Epithelial cell of prostate (primary cell): ENCODE data around the gene FAM222A.

Experiments used
- DNase-seq: peaks from one replicate; pipeline ENCODE4 v3.0.0-alpha.2; 2011; ENCODE audit warnings: low read depth, low spot score
- H3K27ac ChIP-seq: fragments of 450-650 bp; 2 replicates; pipeline ENCODE4 v1.5.1; 2017; ENCODE audit warnings: mild to moderate bottlenecking

FAM222A gene

GRCh38 chr12:109722721-109723094 lies 9.1 kb downstream of the FAM222A start:
- no peak for DNase-seq
- H3K27ac ChIP-seq = no peak overlapping the region

DNA sequence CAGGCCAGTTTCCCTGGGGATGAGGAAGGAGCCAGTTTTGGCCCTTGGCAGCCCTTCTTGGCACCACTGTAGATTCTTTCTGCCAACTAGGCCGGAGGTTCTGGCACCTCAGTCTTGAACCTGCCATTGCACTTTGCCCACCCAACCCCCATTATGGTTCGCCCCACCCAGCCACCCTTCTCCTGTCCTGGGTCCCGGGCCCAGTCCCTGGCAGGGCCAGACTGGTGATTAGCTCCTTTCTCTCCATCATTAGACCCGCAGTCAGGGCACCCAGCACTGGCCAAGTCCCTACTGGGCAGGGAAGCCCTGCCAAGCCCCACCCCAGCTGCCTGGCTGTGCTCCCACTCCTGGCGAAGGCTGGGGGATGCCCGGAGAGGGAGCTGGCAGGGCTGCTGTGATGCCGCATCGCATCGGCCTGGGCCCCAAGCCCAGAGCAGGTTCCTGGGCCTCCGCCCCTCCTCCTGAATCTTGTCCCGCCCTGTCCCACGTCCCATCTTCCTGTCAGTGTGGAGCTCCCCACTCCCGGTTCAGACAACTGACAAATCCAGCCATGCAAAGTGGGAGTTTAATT lies 9.8 kb downstream of the FAM222A start:
- no peak overlapping the region for H3K27ac ChIP-seq
- no peak for DNase-seq

- no peak for DNase-seq
- H3K27ac ChIP-seq = no peak overlapping the region
Measured at GRCh38 chr12:109724321-109724892, 10.8 kb downstream of the FAM222A start.

GRCh38 chr12:109725321-109726105 lies 11.9 kb downstream of the FAM222A start:
- DNase-seq = no peak
- no peak overlapping the region for H3K27ac ChIP-seq

DNA sequence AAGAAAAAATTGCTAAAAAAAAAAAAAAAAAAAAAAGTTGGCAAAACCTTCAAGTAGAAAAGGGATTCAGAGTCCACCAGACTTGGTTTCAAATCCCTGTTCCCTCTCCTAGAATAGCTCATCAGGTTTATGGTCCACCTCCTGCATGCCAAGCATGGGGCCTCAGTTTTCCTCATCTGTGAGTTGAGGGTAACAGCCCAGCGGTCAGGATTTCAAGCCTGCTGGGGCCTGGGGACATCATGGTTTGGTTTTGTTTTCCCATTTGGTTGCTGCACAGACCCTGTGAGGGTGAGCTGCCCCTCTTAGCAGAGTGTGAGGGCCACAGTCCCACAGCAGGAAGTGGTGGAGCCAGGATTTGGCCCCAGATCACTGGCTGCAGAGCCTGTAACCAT lies 12.5 kb downstream of the FAM222A start:
- DNase-seq = no peak

GRCh38 chr12:109726511-109727038 lies 12.9 kb downstream of the FAM222A start:
- DNase-seq = no peak
- H3K27ac ChIP-seq = no peak overlapping the region

More for the DNA sequence above, 12.5 kb downstream of the FAM222A start:
- H3K27ac ChIP-seq = no peak overlapping the region

DNA sequence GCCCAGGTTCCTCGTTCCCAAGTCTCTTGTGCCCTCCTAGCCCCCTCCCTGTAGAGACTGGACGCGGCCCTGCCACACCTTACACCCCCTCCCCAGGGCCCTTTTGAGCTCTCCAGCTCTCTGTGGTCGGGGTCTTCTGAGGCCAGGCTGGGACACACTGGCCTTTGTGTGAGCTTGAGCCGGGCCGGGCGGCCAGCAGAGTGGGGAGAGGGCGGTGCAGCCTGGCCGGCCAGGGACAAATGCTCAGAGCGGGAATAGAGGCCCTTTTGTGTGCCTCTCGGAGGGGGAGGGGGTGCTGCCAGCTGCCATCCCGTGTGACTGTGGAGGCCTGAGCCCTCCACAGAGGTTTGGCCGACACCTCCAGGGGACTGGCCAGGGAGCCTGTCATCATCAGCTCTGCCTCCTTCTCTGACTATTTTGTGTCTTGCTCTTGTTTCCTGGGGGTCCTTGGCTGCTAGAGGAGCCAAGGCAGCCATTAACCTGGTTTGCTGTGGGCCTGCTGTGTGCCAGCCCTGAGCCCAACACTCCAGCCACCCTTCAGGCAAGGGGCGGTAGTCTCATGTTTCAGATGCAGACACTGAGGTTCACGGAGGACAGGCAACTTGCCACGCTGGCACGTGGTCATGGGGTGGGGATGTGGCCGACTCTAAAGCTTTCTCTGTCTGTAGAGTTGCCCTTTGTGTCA lies 13.6 kb downstream of the FAM222A start:
- H3K27ac ChIP-seq = no peak overlapping the region
- DNase-seq = no peak

DNA sequence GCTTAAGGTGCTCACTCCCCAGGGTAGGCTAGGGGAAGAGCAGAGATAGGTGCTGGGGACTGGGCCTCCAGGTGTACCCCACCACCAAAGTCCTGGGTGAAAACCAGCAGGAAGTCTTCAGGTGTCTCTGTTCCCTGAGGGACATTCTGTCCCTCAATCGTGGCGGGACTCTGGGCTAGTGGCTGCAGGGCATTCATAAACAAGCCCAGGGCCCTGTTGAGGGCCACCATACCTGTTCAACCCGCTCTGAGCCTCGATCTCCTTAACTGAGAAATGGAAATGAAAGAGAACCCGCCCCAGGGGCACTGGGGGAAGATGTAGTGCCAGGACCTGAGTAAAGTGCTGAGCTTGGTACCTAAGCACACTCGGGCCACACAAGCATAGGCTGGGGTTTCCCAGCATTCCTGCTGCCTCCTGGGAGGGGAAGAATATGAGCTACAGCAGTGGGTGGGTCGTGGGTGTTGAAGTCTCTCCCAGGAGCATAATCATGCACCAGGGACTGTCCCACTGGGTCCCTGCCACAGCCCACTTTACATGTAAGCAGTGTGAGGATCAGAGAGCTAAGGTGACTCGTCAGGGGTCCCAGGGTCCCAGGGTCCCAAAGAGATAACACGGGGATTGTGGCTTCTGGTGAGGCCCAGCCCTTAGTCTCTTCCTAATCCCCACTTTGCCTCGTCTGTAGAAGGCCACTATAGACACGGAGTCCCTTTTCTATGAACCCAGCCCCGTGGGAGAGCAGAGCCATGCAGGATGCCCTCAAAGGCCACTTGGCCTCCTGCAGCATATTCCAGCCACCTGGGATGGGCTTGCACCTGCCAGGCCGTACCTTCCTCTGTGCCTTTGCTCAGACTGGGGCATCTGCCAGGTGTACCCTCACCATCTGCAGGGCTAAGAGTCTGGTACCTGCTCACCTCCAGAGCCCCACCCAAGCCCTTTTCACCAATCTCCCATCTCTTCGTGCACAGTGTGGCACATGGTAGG lies 14.4 kb downstream of the FAM222A start:
- no peak for DNase-seq
- no peak overlapping the region for H3K27ac ChIP-seq

DNA sequence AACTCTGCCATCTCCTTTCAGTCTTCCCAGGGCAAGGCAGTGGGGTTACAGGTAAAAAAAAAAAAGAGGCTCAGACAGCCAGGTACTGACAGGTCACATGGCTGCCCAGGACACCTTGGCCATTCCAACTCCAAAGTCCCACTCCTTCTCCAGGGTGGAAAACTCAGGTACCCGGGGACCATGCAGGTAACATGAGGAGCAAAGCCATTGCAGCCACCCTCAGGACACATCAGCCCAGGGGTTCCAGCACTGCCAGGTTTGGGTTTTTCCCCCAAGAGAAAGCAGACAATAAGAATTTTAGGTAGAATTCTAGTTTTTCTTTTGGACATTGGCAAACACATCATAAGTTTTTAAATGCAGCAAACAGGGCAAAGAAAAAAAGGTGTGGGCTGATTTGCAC lies 15.3 kb downstream of the FAM222A start:
- DNase-seq = no peak
- H3K27ac ChIP-seq = no peak overlapping the region

- DNase-seq = no peak
Measured at GRCh38 chr12:109729371-109729781, 15.8 kb downstream of the FAM222A start.

DNA sequence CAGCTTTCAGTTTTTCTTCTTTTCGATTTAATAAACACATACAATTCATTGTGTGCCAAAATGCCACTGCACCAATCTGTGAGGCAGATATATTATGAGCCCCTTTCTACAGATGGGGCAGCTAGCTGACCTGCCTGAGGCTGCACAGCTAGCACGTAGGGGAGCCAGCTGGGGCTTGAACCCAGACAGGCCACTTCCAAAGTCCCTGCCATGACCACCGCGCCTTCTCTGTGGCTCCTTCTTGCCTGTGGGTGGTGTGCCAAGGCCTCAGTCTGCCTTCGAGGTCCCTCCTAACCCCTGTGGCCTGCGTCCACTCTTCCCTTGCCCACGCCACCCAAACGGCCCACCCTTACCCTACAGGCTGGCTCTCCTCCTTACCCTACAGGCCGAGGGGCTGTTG lies 16.2 kb downstream of the FAM222A start:
- DNase-seq = no peak
- H3K27ac ChIP-seq = no peak overlapping the region

More at GRCh38 chr12:109729371-109729781, 15.8 kb downstream of the FAM222A start:
- no peak overlapping the region for H3K27ac ChIP-seq

GRCh38 chr12:109730306-109731145 lies 16.9 kb downstream of the FAM222A start:
- DNase-seq = no peak

DNA sequence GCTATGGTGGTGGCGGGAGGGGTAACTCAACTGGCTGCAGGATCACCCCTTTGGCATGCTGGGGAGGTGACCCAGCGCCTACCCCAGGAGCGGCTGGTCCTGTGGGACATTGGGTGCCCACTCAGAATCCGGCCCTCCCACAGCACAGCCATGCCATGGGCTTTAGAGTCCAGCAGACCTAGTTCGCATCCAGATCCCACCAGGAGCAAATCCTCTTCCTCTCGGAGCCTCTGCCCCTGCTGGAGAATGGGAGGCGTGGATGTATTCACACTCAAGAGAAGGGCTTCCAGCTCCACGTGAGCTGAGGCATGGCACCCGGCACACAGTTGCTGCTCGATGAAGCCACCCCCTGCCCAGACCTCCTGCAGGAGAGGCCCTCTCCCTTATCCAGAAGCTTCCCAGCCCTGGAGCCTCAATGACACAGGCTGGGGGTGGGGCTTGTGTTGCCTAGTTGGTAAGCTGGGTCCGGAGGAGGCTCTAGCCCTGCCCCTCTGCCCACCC lies 17.7 kb downstream of the FAM222A start:
- H3K27ac ChIP-seq = no peak overlapping the region
- DNase-seq = no peak

More at GRCh38 chr12:109730306-109731145, 16.9 kb downstream of the FAM222A start:
- no peak overlapping the region for H3K27ac ChIP-seq

GRCh38 chr12:109731806-109732205 lies 18.2 kb downstream of the FAM222A start:
- no peak for DNase-seq
- no peak overlapping the region for H3K27ac ChIP-seq

DNA sequence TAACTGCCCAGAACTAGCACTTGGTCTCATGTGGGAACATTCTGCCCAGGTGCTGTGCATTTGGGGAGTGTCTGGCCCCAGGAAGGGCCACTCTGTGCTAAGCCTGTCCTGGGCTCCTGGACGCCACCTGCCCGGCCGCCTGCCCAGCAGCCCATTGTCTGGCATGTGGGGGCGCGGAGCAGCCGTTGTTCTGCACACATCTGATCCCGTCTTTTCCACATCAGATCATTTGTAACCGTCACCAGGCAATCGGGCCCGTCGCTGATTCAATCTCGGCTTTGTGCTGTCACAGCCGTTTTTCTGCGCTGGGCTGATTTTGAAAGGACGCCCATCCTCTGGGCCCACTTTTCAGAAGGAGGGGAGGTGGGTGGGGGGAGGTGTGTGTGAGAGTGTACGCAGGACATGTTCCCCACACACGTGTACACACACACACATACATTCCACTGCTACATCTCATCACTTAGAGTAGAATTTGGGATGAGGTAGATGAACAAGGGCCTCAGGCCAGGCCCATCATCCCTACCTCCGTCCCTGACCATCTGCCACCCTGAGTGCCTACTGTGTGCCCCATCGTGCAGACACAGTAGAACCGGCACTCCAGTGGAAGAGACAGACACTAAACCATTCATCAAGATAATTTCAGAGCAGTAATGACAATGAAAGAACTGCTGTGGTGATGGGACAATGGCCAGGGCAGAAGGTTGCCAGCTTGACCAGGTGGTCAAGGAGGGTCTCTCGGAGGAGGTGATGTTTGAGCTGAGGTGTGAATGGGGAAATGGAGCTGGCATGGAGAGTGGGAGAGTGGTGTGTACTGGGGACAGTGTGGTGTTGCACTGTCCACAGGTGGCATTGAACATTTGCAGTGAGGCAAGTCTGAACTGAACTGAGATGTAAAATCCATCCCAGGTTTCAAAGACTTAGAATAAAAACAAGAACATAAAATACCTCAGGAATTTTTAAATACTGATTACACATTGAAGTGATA lies 19.0 kb downstream of the FAM222A start:
- no peak overlapping the region for H3K27ac ChIP-seq
- no peak for DNase-seq

DNA sequence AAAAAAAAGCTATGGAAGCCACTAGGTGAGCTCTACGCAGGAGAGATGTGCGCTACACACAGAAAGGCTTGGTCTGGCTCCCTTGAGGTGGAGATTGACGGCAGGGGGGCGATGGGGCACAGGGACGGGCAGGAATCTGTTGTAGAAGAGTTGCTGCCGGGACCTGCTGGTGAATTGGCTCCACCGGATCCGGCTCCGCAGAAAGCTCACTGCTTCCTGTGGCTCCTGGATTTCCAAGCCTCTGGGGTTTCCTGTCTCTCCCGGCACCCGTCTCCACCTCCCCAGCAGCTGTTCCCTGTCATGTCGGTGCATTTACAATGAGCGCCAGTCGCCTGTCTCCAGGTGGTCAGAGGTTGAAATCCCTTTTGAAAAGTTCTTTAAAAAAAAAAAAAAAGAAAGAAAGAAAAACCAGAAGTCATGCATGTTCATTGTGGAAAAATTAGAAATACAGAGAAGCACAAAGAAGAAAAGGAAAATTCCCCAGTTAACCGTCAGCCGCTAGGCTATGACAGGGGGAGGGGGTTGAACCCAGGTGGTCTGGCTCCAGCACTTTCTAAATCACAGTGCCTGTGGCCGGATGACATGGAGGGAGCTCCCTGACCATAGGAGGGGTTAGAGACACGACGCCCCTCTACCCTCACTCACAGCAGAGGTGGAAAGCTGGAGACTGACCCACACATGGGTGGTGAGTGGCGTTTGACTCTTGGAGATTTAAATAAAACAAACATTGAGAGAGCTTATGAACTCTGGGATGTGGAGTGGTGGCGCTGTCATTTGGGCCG lies 20.8 kb downstream of the FAM222A start:
- H3K27ac ChIP-seq = no peak overlapping the region
- no peak for DNase-seq

GRCh38 chr12:109735051-109735521 lies 21.5 kb downstream of the FAM222A start:
- no peak overlapping the region for H3K27ac ChIP-seq
- DNase-seq = no peak
